ENCODE results near the gene ZIC5.

Gene ZIC5

DNA sequence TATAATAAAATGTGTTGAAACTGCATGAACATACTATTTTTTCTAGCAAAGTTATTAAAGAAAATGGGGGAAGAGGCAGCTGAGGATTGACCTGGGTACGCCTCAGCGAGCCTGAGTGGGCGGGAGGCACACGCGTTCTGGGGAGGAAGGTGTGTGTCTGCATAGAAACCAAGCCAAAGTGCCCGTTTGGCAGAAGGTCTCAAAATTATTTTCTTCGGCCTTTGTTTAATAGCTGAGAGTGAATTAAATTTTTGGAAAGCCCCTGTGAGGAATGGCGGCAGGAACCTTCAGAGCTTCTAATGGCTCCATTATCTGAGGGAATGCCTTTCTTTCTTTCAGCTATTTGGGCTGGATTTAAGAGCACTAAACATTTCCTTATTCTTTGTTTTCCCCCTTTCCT lies 15.2 kb upstream of the ZIC5 start:
- no peak overlapping the region for H3K4me3 ChIP-seq (replicated peaks; ENCODE audit: low read depth, low read length)
- DNase-seq (ENCODE audit: low read depth): no peak
- TF ChIP-seq, protein P1, sequence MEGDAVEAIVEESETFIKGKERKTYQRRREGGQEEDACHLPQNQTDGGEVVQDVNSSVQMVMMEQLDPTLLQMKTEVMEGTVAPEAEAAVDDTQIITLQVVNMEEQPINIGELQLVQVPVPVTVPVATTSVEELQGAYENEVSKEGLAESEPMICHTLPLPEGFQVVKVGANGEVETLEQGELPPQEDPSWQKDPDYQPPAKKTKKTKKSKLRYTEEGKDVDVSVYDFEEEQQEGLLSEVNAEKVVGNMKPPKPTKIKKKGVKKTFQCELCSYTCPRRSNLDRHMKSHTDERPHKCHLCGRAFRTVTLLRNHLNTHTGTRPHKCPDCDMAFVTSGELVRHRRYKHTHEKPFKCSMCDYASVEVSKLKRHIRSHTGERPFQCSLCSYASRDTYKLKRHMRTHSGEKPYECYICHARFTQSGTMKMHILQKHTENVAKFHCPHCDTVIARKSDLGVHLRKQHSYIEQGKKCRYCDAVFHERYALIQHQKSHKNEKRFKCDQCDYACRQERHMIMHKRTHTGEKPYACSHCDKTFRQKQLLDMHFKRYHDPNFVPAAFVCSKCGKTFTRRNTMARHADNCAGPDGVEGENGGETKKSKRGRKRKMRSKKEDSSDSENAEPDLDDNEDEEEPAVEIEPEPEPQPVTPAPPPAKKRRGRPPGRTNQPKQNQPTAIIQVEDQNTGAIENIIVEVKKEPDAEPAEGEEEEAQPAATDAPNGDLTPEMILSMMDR (IDR thresholded peaks at IDR 0.05; ENCODE audit: low read length, missing control alignments): no peak

DNA sequence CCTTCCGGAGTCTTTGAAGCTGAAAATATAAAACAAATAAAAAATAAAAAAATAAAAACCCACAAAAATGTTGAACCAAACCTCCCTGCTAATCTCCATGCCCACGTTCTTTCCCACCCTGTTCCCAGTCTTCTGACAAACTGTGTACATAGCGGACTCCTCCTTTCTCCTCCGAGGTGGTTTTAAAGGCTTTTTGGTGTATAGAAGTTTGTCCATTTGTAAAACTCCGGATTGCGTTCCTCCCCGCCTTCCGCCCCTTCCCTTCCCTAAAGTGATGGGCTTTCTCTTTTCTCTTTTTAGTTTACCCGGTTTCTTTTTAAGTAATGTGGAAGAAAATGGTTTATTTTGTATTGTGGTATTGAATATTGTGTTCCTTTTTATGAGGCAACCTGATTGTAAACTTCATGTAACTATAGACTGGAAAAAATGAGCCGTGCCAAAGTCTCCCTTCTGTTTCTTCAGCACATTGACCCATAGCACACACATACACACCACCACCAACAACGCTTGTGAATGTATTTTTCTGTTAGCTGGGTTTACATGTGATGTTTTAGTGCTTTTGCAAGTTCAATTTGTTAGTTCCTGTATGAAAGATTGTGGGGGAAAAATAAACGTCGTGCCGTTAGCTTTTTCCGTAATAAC lies 14.4 kb upstream of the ZIC5 start:
- no peak overlapping the region for H3K4me3 ChIP-seq (replicated peaks; ENCODE audit: low read depth, low read length)
- no peak for DNase-seq (ENCODE audit: low read depth)
- TF ChIP-seq, protein P1 (IDR thresholded peaks at IDR 0.05; ENCODE audit: low read length, missing control alignments): no peak

DNA sequence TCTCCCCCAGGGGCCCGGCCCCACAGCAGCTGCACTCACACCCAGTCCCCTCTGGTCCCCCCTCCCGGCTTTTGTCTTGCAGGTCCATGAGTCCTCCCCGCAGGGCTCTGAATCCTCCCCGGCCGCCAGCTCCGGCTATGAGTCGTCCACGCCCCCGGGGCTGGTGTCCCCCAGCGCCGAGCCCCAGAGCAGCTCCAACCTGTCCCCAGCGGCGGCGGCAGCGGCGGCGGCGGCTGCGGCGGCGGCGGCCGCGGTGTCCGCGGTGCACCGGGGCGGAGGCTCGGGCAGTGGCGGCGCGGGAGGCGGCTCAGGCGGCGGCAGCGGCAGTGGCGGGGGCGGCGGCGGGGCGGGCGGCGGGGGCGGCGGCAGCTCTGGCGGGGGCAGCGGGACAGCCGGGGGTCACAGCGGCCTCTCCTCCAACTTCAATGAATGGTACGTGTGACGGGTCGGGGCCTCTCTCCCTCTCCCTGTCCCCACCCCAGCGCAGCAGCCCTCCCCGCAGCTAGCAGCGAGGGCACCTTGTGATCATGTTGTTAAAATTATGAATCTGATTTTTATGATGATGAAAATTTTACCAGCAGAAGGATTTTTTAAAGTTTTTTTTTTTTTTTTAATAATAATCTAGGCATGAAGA lies 13.8 kb upstream of the ZIC5 start:
- TF ChIP-seq, protein P1 (IDR thresholded peaks at IDR 0.05; ENCODE audit: low read length, missing control alignments): no peak
- DNase-seq (ENCODE audit: low read depth): no peak
- no peak overlapping the region for H3K4me3 ChIP-seq (replicated peaks; ENCODE audit: low read depth, low read length)

DNA sequence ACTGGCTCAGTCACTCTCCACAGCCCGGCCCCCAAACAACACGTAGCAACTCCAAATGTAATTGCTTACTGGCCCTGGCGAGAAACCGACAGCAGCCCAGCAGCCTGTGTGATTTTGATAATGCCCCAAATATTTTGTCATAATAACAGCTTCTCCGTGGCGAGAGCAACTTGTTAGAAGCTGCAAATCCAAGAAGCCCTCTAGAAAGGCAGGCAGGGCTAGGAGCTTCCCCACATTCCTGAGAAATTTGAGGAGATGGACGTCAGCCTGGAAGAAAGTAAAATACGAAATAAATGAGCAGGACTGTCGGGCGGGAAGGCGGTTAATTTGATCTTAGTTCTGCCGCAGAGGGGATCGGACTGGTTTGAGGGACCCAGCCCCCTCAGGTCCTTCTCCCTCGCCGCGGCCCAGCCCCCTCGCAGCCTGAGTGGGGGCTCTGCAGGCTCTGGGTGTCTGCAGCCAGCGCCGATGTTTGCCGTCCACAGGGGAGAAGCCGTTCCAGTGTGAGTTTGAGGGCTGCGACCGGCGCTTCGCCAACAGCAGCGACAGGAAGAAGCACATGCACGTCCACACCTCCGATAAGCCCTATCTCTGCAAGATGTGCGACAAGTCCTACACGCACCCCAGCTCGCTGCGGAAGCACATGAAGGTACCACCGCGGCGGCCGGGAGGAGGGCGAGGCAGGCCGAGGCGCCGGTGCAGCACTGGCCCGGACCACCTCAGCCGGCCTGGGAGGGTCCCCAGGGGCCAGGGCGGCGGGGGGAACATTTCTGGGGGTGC lies 13.1 kb upstream of the ZIC5 start:
- TF ChIP-seq, protein P1 (IDR thresholded peaks at IDR 0.05; ENCODE audit: low read length, missing control alignments): no peak
- H3K4me3 ChIP-seq (replicated peaks; ENCODE audit: low read depth, low read length): no peak overlapping the region
- no peak for DNase-seq (ENCODE audit: low read depth)

DNA sequence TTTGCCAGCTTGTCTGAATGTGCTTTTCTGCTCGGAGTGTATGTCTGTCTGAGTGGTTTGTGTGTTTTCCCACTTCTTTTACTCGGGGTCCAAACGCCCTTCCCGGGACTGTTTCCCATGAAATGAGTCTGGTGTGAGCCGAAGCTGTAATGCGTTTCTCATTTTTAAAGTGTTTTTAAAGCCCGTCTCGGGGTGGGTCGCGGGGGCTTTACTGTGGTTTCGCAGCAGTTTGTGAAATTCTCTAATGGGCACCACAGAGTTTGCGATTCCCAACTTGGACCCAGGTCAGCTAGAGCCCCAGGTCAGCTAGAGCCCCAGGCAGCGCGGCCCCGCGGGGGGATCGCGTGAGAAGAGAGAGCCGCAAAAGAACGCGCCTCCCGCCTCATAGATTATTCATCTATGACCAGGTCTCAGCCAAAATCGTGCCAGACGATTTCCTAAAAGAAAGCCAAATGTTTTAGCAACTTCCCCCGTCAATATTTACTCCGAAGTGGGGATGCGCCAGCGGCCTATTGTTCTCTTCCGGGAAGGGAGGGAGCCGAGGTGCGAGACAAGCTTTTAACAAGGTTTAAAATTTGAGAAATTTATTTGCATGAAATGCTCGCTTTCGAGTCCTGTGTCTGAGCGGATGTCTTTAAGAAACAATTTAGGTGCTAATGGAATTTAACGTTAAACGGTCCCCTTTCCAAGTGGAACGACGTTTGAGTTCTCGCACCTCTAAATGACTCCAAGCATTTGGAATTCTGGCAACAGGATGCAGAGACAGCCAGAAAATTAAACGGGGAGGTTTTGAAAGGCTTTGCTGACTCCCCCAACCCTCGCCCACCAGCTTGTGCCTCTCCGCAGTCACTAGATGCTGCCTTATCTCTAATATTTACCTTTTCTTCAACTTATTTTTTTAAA lies 12.2 kb upstream of the ZIC5 start:
- TF ChIP-seq, protein P1 (IDR thresholded peaks at IDR 0.05; ENCODE audit: low read length, missing control alignments): no peak
- H3K4me3 ChIP-seq (replicated peaks; ENCODE audit: low read depth, low read length): no peak overlapping the region
- DNase-seq (ENCODE audit: low read depth): no peak

DNA sequence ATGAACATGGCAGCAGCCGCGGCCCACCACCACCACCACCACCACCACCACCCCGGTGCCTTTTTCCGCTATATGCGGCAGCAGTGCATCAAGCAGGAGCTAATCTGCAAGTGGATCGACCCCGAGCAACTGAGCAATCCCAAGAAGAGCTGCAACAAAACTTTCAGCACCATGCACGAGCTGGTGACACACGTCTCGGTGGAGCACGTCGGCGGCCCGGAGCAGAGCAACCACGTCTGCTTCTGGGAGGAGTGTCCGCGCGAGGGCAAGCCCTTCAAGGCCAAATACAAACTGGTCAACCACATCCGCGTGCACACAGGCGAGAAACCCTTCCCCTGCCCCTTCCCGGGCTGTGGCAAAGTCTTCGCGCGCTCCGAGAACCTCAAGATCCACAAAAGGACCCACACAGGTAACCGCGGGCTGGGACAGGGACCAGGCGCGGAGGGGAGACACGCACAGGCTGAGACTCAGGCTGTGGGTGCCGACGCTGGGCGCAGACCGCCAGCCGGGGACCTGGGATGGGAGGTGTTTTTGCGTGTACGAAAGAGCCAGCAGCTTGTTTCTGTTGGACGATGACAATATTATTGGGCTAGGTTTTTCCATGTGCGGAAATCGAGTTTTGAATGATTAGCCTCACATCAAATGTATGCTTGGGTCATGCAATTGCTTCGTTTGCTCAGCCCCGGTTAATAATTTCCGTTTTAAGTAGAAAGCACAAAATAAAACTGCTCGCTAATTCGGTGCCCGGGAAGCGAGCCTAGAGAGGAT lies 11.3 kb upstream of the ZIC5 start:
- TF ChIP-seq, protein P1 (IDR thresholded peaks at IDR 0.05; ENCODE audit: low read length, missing control alignments): no peak
- DNase-seq (ENCODE audit: low read depth): no peak
- no peak overlapping the region for H3K4me3 ChIP-seq (replicated peaks; ENCODE audit: low read depth, low read length)

Data from fibroblast of pulmonary artery (primary cell).